HepG2 (cell line): ENCODE results near the gene RASIP1. TPM values are rescaled to one million over a fixed set of nuclear protein-coding genes. Genes with fewer than 3 reads are reported as not detected.
A peak's percentile ranks its signal among the peaks of the same experiment; 100 is the strongest.

Experiments
- ATAC-seq: fragments of 200-7000 bp; cut with Tn5 transposase; 3 replicates; pipeline ENCODE4 v1.9.1; 2020; ENCODE audit warnings: mild to moderate bottlenecking, moderate library complexity
- BruUV-seq: library from RNA; stranded (reverse); fragments of 400-500 nt; replicated peaks from 2 replicates; lab custom pipeline; 2021; lab: Mats Ljungman, UMichigan
- CTCF ChIA-PET: fragments of 300-600 bp; formaldehyde crosslinking; extraction: SDS; loops from one replicate; lab custom pipeline; 2021; ENCODE audit warnings: low total read pairs, inconsistent platforms, low intra/inter-chr PET ratio; lab: Yijun Ruan, JAX
- POLR2A ChIA-PET: fragments of 350-600 bp; sonication (Branson Sonifier 250); formaldehyde crosslinking; loops from one replicate; lab custom pipeline; 2020; ENCODE audit warnings: antibody characterized with exemption, inconsistent platforms; lab: Yijun Ruan, JAX
- DNase-seq: peaks from one replicate; pipeline ENCODE4 v3.0.0-alpha.2; 2015; ENCODE audit warnings: low spot score
- FAIRE-seq: peaks from 3 replicates; lab custom pipeline; 2011; peaks lifted over from hg19 to GRCh38; lab: Jason Lieb, UNC
- H2AFZ ChIP-seq: one replicate; pipeline ENCODE4 v1.6.1; 2011; ENCODE audit warnings: low read length, inconsistent platforms
- H3K27ac ChIP-seq: fragments of 300-600 bp; 3 replicates; pipeline ENCODE4 v1.8.0; 2011; ENCODE audit warnings: mixed run types, mild to moderate bottlenecking, mixed read lengths, low read length, inconsistent platforms; ENCODE audit not compliant: insufficient read depth; ENCODE audit errors: extremely low read length
- H3K27me3 ChIP-seq, 2 experiments: fragments of 200-600 bp in 1 of 2; 2 replicates in 1 of 2; 3 replicates in 1 of 2; pipeline versions ENCODE4 v1.6.0 to v1.8.0; 2011; ENCODE audit warnings: low read length in 2 of 2, mild to moderate bottlenecking in 2 of 2, moderate library complexity in 2 of 2, inconsistent platforms in 1 of 2; ENCODE audit not compliant: insufficient read depth in 2 of 2, control insufficient read depth in 1 of 2
- H3K36me3 ChIP-seq, 2 experiments: fragments of 200-600 bp in 1 of 2; replicated peaks in 1 of 2; 2 replicates in 1 of 2; 3 replicates in 1 of 2; pipeline versions ENCODE4 v1.5.1 to v1.8.0; 2011; ENCODE audit warnings: low read length in 2 of 2, inconsistent platforms in 1 of 2; ENCODE audit not compliant: insufficient read depth in 2 of 2, control insufficient read depth in 1 of 2
- H3K4me1 ChIP-seq: 2 replicates; pipeline ENCODE4 v1.5.1; 2012; ENCODE audit warnings: low read length, inconsistent platforms; ENCODE audit not compliant: insufficient read depth
- H3K4me2 ChIP-seq: 2 replicates; pipeline ENCODE4 v1.6.0; 2011; ENCODE audit warnings: low read depth, low read length, inconsistent platforms
- H3K4me3 ChIP-seq, 3 experiments: fragments of 200-600 bp in 1 of 3; sonication (generic), shearing (Covaris generic) in 1 of 3; replicated peaks in 1 of 3; 2 replicates each; pipeline ENCODE4 v1.5.1; 2011 to 2016; ENCODE audit warnings: low read length in 3 of 3, inconsistent platforms in 2 of 3, low read depth in 2 of 3, mild to moderate bottlenecking in 2 of 3, control low read depth in 1 of 3, mixed read lengths in 1 of 3; ENCODE audit not compliant: insufficient read depth in 1 of 3
- H3K79me2 ChIP-seq: one replicate; pipeline ENCODE4 v1.6.1; 2011; ENCODE audit warnings: low read length, inconsistent platforms; ENCODE audit not compliant: insufficient read depth
- H3K9ac ChIP-seq: 2 replicates; pipeline ENCODE4 v1.6.0; 2011; ENCODE audit warnings: mild to moderate bottlenecking, low read depth, low read length, inconsistent platforms; ENCODE audit not compliant: insufficient read depth
- H3K9me3 ChIP-seq: 2 replicates; pipeline ENCODE4 v1.5.1; 2012; ENCODE audit warnings: mild to moderate bottlenecking, low read length
- H4K20me1 ChIP-seq: 2 replicates; pipeline ENCODE4 v1.6.0; 2011; ENCODE audit warnings: inconsistent platforms, mild to moderate bottlenecking, low read length, moderate library complexity; ENCODE audit not compliant: insufficient read depth
- ATF3 ChIP-seq: sonication (generic); formaldehyde crosslinking; IDR thresholded peaks from 2 replicates; pipeline ENCODE4 v1.4.0; 2020; ENCODE audit warnings: missing genetic modification reagents
- BATF2 ChIP-seq: sonication (generic); formaldehyde crosslinking; IDR thresholded peaks from 2 replicates; pipeline ENCODE4 v1.8.0; 2022; ENCODE audit warnings: mild to moderate bottlenecking, missing genetic modification reagents, moderate library complexity
- CHD4 ChIP-seq: fragments of 200-600 bp; sonication (generic); IDR thresholded peaks from 2 replicates; pipeline ENCODE4 v1.7.0; 2017; ENCODE audit warnings: mild to moderate bottlenecking, low read length, borderline replicate concordance
- NR2F2 ChIP-seq: IDR thresholded peaks from 2 replicates; pipeline ENCODE4 v1.6.1; 2012; ENCODE audit warnings: low read depth, inconsistent platforms, borderline replicate concordance
- PRDM15 ChIP-seq: sonication (generic); formaldehyde crosslinking; IDR thresholded peaks from 2 replicates; pipeline ENCODE4 v1.4.0; 2020; ENCODE audit warnings: missing genetic modification reagents
- SMC3 ChIP-seq: IDR thresholded peaks from 2 replicates; pipeline ENCODE4 v1.6.1; 2011; ENCODE audit warnings: low read length, improper control_type of control experiment
- ZBTB43 ChIP-seq: sonication (generic); formaldehyde crosslinking; conservative IDR thresholded peaks from 2 replicates; pipeline ENCODE4 v1.4.0; 2020; ENCODE audit warnings: missing genetic modification reagents
- ZGPAT ChIP-seq: IDR thresholded peaks from 2 replicates; pipeline ENCODE4 v1.6.1; 2016; ENCODE audit warnings: mild to moderate bottlenecking
- ZNF660 ChIP-seq: sonication (generic); formaldehyde crosslinking; IDR thresholded peaks from 2 replicates; pipeline ENCODE4 v1.5.1; 2020; ENCODE audit warnings: mild to moderate bottlenecking, low read depth, missing genetic modification reagents, borderline replicate concordance
- WGBS: methylation state at CpG from one replicate; pipeline ENCODE4 v1.1.6; 2017; ENCODE audit warnings: low lambda C conversion rate; 5-methylcytosine and 5-hydroxymethylcytosine counted together
- in situ Hi-C: cut with HindIII; loops from 2 replicates; pipeline ENCODE4 v1.10.0; 2017; ENCODE audit warnings: low pct_unique_long_range_greater_than_20kb; ENCODE audit not compliant: extremely low pct_ligation_motif_present
- intact Hi-C: fragments of 100-400 bp; cut with micrococcal nuclease; formaldehyde crosslinking; loops from one replicate; pipeline ENCODE4 v1.10.0; 2022; ENCODE audit not compliant: unreplicated experiment
- polyA plus RNA-seq, 8 experiments: library from polyadenylated mRNA; depleted of rRNA in 3 of 8; stranded (reverse) in 7 of 8; unstranded in 1 of 8; fragments of >200 nt; fragmentation: Illumina TruSeq in 4 of 8; extraction: Trizol in 4 of 8; gene quantifications; 2 replicates each; pipeline versions ENCODE4 v1.2.1 to v1.2.3, GENCODE V29; 2011 to 2016; ENCODE audit warnings: low read depth in 4 of 8, missing spikeins in 1 of 8, mixed read lengths in 1 of 8; ENCODE audit not compliant: insufficient read depth in 1 of 8
- total RNA-seq, 5 experiments: library from RNA; depleted of rRNA; stranded (reverse); fragments of >200 nt; fragmentation: Illumina TruSeq; extraction: Trizol; gene quantifications; 2 replicates each; pipeline ENCODE4 v1.2.3, GENCODE V29; 2016; ENCODE audit warnings: low read depth in 1 of 5

The RASIP1 gene
- total and polyA plus RNA-seq, 2 of the 13 experiments (the other 11 are each of a cell fraction or from before 2014, with no cell fraction given) = 0.44 to 0.58 TPM

GRCh38 chr19:48779636-48780035, 39.2 kb upstream of the RASIP1 start:
- no peak overlapping the region for H3K27ac ChIP-seq
- H3K4me2 ChIP-seq = no peak overlapping the region
- H3K9me3 ChIP-seq = no peaks in the 10 kb centered on the region
- H3K27me3 ChIP-seq = no peaks in the 10 kb centered on the region; a peak in 1 of 5 replicates
- no peaks in the 10 kb centered on the region for H3K36me3 ChIP-seq
- no peaks in the 10 kb centered on the region for H4K20me1 ChIP-seq
- no peak for DNase-seq
- CTCF ChIA-PET = no interaction called here
- H3K4me3 ChIP-seq = no peak overlapping the region
- no peak overlapping the region for H2AFZ ChIP-seq
- intact Hi-C loops = loop anchor here (10.0 kb wide), 1 partner anchor 185 kb away; the partner anchor contains the start of gene FTL
- BruUV-seq = no TSS peak
- H3K9ac ChIP-seq = no peak overlapping the region
- no peak for TF ChIP-seq ZGPAT (CRISPR knock-in tag)
- TF ChIP-seq PRDM15 (CRISPR knock-in tag) = no peak
- no peak for TF ChIP-seq ZBTB43 (CRISPR knock-in tag)
- TF ChIP-seq CHD4 = no peak
- TF ChIP-seq BATF2 (CRISPR knock-in tag) = no peak
- TF ChIP-seq SMC3 = no peak
- no peak for TF ChIP-seq ATF3 (CRISPR knock-in tag)
- no peak for TF ChIP-seq ZNF660 (CRISPR knock-in tag)
- no peak for TF ChIP-seq NR2F2
- TF ChIP-seq, all 625 proteins: peak for 0
- WGBS = 0% methylated on average over 1 of the region's 1 CpG
- Histone ChIP-seq H3K79me2 (no peaks in the 10 kb centered on the region), H3K4me1 (peaks cover 50% of the 10 kb centered on the region)
- POLR2A ChIA-PET = no interaction called here
- ATAC-seq = peak; percentile 24; the same call in 2 of the 3 replicates
- no peak for FAIRE-seq
- in situ Hi-C loops = loop anchor here (10.0 kb wide), 1 partner anchor 105 kb away; the partner anchor contains the start of gene NTN5
